Ascending aorta (tissue), 2 donors: ENCODE results near the gene SEMA3F. TPM values are rescaled to one million over a fixed set of nuclear protein-coding genes. Genes with fewer than 3 reads are reported as not detected.

Experiments
- DNase-seq, 2 donors: peaks; one replicate each; pipeline ENCODE4 v3.0.0-alpha.2; 2019; ENCODE audit warnings: low spot score in 2 of 2
- H3K27ac ChIP-seq, 2 donors: fragments of 200-600 bp; sonication (generic); one replicate each; pipeline ENCODE4 v1.5.1; 2016 to 2017; ENCODE audit warnings: mild to moderate bottlenecking in 1 of 2
- H3K27me3 ChIP-seq: fragments of 200-600 bp; sonication (generic); one replicate; pipeline ENCODE4 v1.5.1; 2017
- H3K36me3 ChIP-seq, 2 donors: fragments of 200-600 bp; sonication (generic); one replicate each; pipeline ENCODE4 v1.5.1; 2016
- H3K4me1 ChIP-seq, 2 donors: fragments of 200-600 bp; sonication (generic); one replicate each; pipeline ENCODE4 v1.5.1; 2016 to 2017; ENCODE audit warnings: mild to moderate bottlenecking in 1 of 2
- H3K4me3 ChIP-seq, 2 donors: fragments of 200-600 bp; sonication (generic); one replicate each; pipeline ENCODE4 v1.5.1; 2016 to 2017; ENCODE audit warnings: mild to moderate bottlenecking in 1 of 2
- H3K9me3 ChIP-seq, 2 donors: fragments of 200-600 bp; sonication (generic); one replicate each; pipeline ENCODE4 v1.5.1; 2016
- CTCF ChIP-seq, 3 experiments: fragments of 200-600 bp in 2 of 3; fragments of 450-650 bp in 1 of 3; sonication (generic) in 2 of 3; IDR thresholded peaks; one replicate each; pipeline ENCODE4 v1.5.1; 2016 to 2019; ENCODE audit warnings: antibody characterized with exemption in 3 of 3, mild to moderate bottlenecking in 1 of 3, moderate library complexity in 1 of 3
- intact Hi-C: fragments of 100-400 bp; cut with DNase I; formaldehyde crosslinking; loops from one replicate; pipeline ENCODE4 v1.15.1; 2023
- total RNA-seq: library from RNA; depleted of rRNA; stranded (reverse); fragments of >200 nt; gene quantifications from one replicate; pipeline ENCODE4 v1.1.0, GENCODE V29; 2016

Gene SEMA3F
- total RNA-seq, 1 donor from 2014 or later = 75.0 TPM

- peak in 1 of 2 donors; percentile 86 for DNase-seq
- intact Hi-C loops = loop anchor here (1.0 kb wide), 1 partner anchor 81 kb away; no protein-coding TSS in a partner anchor
- peak; percentile 82 to 92 (median 91) for TF ChIP-seq CTCF (IDR thresholded peaks at IDR 0.05)
- H3K4me1 ChIP-seq = peaks cover 10 to 15% of the 10 kb centered on the region in 2 donors
- peaks cover 18% of the 10 kb centered on the region for H3K27me3 ChIP-seq
- peaks cover 0 to 6% of the 10 kb centered on the region in 2 donors for H3K36me3 ChIP-seq
- no peak overlapping the region for H3K27ac ChIP-seq
- peak overlapping the region in 1 of 2 donors; percentile 39 for H3K4me3 ChIP-seq
- H3K9me3 ChIP-seq = no peaks in the 10 kb centered on the region
These were observed 37.6 kb downstream of the SEMA3F start for GRCh38 chr3:50192689-50193141.

GRCh38 chr3:50193286-50193685, 38.2 kb downstream of the SEMA3F start:
- Histone ChIP-seq H3K9me3 (no peaks in the 10 kb centered on the region), H3K4me3 (peak overlapping the region in 1 of 2 donors; percentile 39), H3K27me3 (peaks cover 18% of the 10 kb centered on the region), H3K27ac (no peak overlapping the region), H3K4me1 (peaks cover 10 to 15% of the 10 kb centered on the region in 2 donors), H3K36me3 (peaks cover 0 to 4% of the 10 kb centered on the region in 2 donors)
- intact Hi-C loops = loop anchor here (1.0 kb wide), 1 partner anchor 80 kb away; no protein-coding TSS in a partner anchor
- DNase-seq = no peak
- no peak for TF ChIP-seq CTCF (IDR thresholded peaks at IDR 0.05)

- TF ChIP-seq CTCF (IDR thresholded peaks at IDR 0.05) = no peak
- intact Hi-C loops = loop anchor here (1.0 kb wide), 2 partner anchors 33 to 80 kb away; no protein-coding TSS in a partner anchor
- Histone ChIP-seq H3K9me3 (no peaks in the 10 kb centered on the region), H3K27ac (no peak overlapping the region), H3K27me3 (peaks cover 18% of the 10 kb centered on the region), H3K4me3 (peak overlapping the region in 1 of 2 donors; percentile 39), H3K36me3 (no peaks in the 10 kb centered on the region), H3K4me1 (peaks cover 10 to 15% of the 10 kb centered on the region in 2 donors)
- no peak for DNase-seq
These were observed 38.6 kb downstream of the SEMA3F start for GRCh38 chr3:50193746-50194127.

GRCh38 chr3:50194128-50194902, 39.2 kb downstream of the SEMA3F start:
- peak in 1 of 2 donors; percentile 75 for DNase-seq
- no peaks in the 10 kb centered on the region for H3K36me3 ChIP-seq
- H3K4me1 ChIP-seq = peaks cover 10 to 15% of the 10 kb centered on the region in 2 donors
- peak; percentile 71 to 94 (median 86) for TF ChIP-seq CTCF (IDR thresholded peaks at IDR 0.05)
- intact Hi-C loops = loop anchor here (1.0 kb wide), 1 partner anchor 32 kb away; no protein-coding TSS in a partner anchor
- peak overlapping the region in 1 of 2 donors; percentile 39 for H3K4me3 ChIP-seq
- H3K27me3 ChIP-seq = peaks cover 18% of the 10 kb centered on the region
- no peaks in the 10 kb centered on the region for H3K9me3 ChIP-seq
- no peak overlapping the region for H3K27ac ChIP-seq

GRCh38 chr3:50194903-50195500, 39.9 kb downstream of the SEMA3F start:
- Histone ChIP-seq H3K4me1 (peaks cover 10 to 15% of the 10 kb centered on the region in 2 donors), H3K27me3 (peaks cover 18% of the 10 kb centered on the region), H3K36me3 (no peaks in the 10 kb centered on the region), H3K4me3 (peak overlapping the region in 1 of 2 donors; percentile 39), H3K9me3 (no peaks in the 10 kb centered on the region), H3K27ac (no peak overlapping the region)
- DNase-seq = no peak
- no peak for TF ChIP-seq CTCF (IDR thresholded peaks at IDR 0.05)
- intact Hi-C loops = loop anchor here (1.0 kb wide), 1 partner anchor 31 kb away; no protein-coding TSS in a partner anchor
